Parathyroid adenoma (tissue), 2 donors: Measurements from ENCODE around the gene CRYBG1.

ENCODE experiments used
- H2AFZ ChIP-seq: fragments of 300-600 bp; sonication (generic); one replicate; pipeline ENCODE4 v1.7.0; 2017; ENCODE audit warnings: antibody characterized with exemption, mild to moderate bottlenecking
- H3K27ac ChIP-seq: fragments of 300-600 bp; sonication (generic); one replicate; pipeline ENCODE4 v1.7.0; 2017
- H3K27me3 ChIP-seq: fragments of 300-600 bp; sonication (generic); one replicate; pipeline ENCODE4 v1.7.0; 2017; ENCODE audit warnings: low read length; ENCODE audit not compliant: control insufficient read depth, insufficient read depth
- H3K36me3 ChIP-seq: fragments of 300-600 bp; sonication (generic); one replicate; pipeline ENCODE4 v1.7.0; 2017; ENCODE audit warnings: low read length; ENCODE audit not compliant: control insufficient read depth, insufficient read depth
- H3K4me1 ChIP-seq: fragments of 300-600 bp; sonication (generic); one replicate; pipeline ENCODE4 v1.7.0; 2017; ENCODE audit warnings: control low read depth
- H3K4me2 ChIP-seq: fragments of 300-600 bp; sonication (generic); one replicate; pipeline ENCODE4 v1.7.0; 2017; ENCODE audit warnings: low read length
- H3K4me3 ChIP-seq: fragments of 300-600 bp; sonication (generic); one replicate; pipeline ENCODE4 v1.7.0; 2017; ENCODE audit warnings: low read depth, low read length
- H3K79me2 ChIP-seq: fragments of 300-600 bp; sonication (generic); one replicate; pipeline ENCODE4 v1.7.0; 2017; ENCODE audit warnings: control low read depth
- H3K9ac ChIP-seq: fragments of 300-600 bp; sonication (generic); one replicate; pipeline ENCODE4 v1.7.0; 2017; ENCODE audit warnings: mild to moderate bottlenecking
- H3K9me3 ChIP-seq: fragments of 300-600 bp; sonication (generic); one replicate; pipeline ENCODE4 v1.7.0; 2017; ENCODE audit warnings: low read length; ENCODE audit not compliant: control insufficient read depth
- CTCF ChIP-seq: fragments of 300-600 bp; sonication (generic); IDR thresholded peaks from one replicate; pipeline ENCODE4 v1.7.0; 2017; ENCODE audit warnings: antibody characterized with exemption, mild to moderate bottlenecking
- donor health status: primary hyperparathyroidism.

Gene CRYBG1

GRCh38 chr6:106451439-106451838, 90.9 kb downstream of the CRYBG1 start:
- H3K4me3 ChIP-seq: no peak overlapping the region
- no peaks in the 10 kb centered on the region for H3K9me3 ChIP-seq
- H3K4me2 ChIP-seq: no peak overlapping the region
- no peak for TF ChIP-seq CTCF
- no peaks in the 10 kb centered on the region for H3K36me3 ChIP-seq
- H2AFZ ChIP-seq: no peak overlapping the region
- H3K27me3 ChIP-seq: no peaks in the 10 kb centered on the region
- H3K27ac ChIP-seq: no peak overlapping the region
- H3K79me2 ChIP-seq: no peaks in the 10 kb centered on the region
- H3K4me1 ChIP-seq: no peaks in the 10 kb centered on the region
- no peak overlapping the region for H3K9ac ChIP-seq

GRCh38 chr6:106452628-106453027, 92.1 kb downstream of the CRYBG1 start:
- Histone ChIP-seq H3K79me2 (no peaks in the 10 kb centered on the region), H3K27me3 (no peaks in the 10 kb centered on the region), H3K36me3 (no peaks in the 10 kb centered on the region), H3K4me3 (no peak overlapping the region), H3K4me1 (no peaks in the 10 kb centered on the region), H3K4me2 (no peak overlapping the region), H3K9me3 (no peaks in the 10 kb centered on the region), H3K27ac (no peak overlapping the region), H3K9ac (no peak overlapping the region), H2AFZ (no peak overlapping the region)
- TF ChIP-seq CTCF: no peak

- Histone ChIP-seq H3K4me2 (no peak overlapping the region), H3K79me2 (no peaks in the 10 kb centered on the region), H3K36me3 (no peaks in the 10 kb centered on the region), H3K9ac (no peak overlapping the region), H3K9me3 (no peaks in the 10 kb centered on the region), H2AFZ (no peak overlapping the region), H3K4me3 (no peak overlapping the region), H3K4me1 (no peaks in the 10 kb centered on the region), H3K27ac (no peak overlapping the region), H3K27me3 (no peaks in the 10 kb centered on the region)
- TF ChIP-seq CTCF: no peak
Observed at GRCh38 chr6:106453756-106454367, 93.3 kb downstream of the CRYBG1 start.

GRCh38 chr6:106456756-106457155, 96.2 kb downstream of the CRYBG1 start:
- no peak overlapping the region for H3K27ac ChIP-seq
- H2AFZ ChIP-seq: no peak overlapping the region
- no peaks in the 10 kb centered on the region for H3K79me2 ChIP-seq
- H3K9ac ChIP-seq: no peak overlapping the region
- no peaks in the 10 kb centered on the region for H3K9me3 ChIP-seq
- no peaks in the 10 kb centered on the region for H3K36me3 ChIP-seq
- no peak overlapping the region for H3K4me3 ChIP-seq
- no peak overlapping the region for H3K4me2 ChIP-seq
- H3K27me3 ChIP-seq: no peaks in the 10 kb centered on the region
- TF ChIP-seq CTCF: no peak
- H3K4me1 ChIP-seq: no peaks in the 10 kb centered on the region
